SK-N-MC (cell line): ENCODE measurements around the gene HOXA11.

Source experiments
- EZH2 ChIP-seq: fragments of 200-600 bp; sonication (generic); IDR thresholded peaks from one replicate; pipeline ENCODE4 v1.6.1; 2017; ENCODE audit warnings: antibody characterized with exemption
- POLR2AphosphoS5 ChIP-seq: IDR thresholded peaks from 2 replicates; pipeline ENCODE4 v1.6.1; 2012; ENCODE audit warnings: mild to moderate bottlenecking, low read depth, low read length, borderline replicate concordance

GRCh38 chr7:27185854-27186667, 1.0 kb upstream of the HOXA11 start:
- TF ChIP-seq POLR2AphosphoS5 (no peak), EZH2 (no peak)
